ENCODE data around the gene KAT6B. TPM values are rescaled to one million over a fixed set of nuclear protein-coding genes. Genes with fewer than 3 reads are reported as not detected.
"Not testable (repeated sequence)": the region's sequence is repeated elsewhere in the genome, so short reads cannot be mapped to it uniquely, and the experiment has no call there.

The KAT6B gene
- total RNA-seq, 1 experiment from 2014 or later, result 14.9 TPM

GRCh38 chr10:75049316-75050148, 223.1 kb downstream of the KAT6B start:
- Mint-ChIP-seq H3K4me1 (ENCODE audit: low read depth, unreplicated experiment) (no peaks in the 10 kb centered on the region), H3K36me3 (ENCODE audit: insufficient read depth, unreplicated experiment) (no peaks in the 10 kb centered on the region), H3K27me3 (ENCODE audit: insufficient read depth, unreplicated experiment) (no peaks in the 10 kb centered on the region), H3K9me3 (ENCODE audit: unreplicated experiment) (no peaks in the 10 kb centered on the region), H3K4me3 (ENCODE audit: unreplicated experiment) (no peak overlapping the region), H3K27ac (ENCODE audit: unreplicated experiment) (no peak overlapping the region)
- no peaks in the 10 kb centered on the region for H3K27me3 ChIP-seq (replicated peaks; ENCODE audit: control insufficient read depth, insufficient read depth, low read length)
- DNase-seq, result no peak
- POLR2A ChIA-PET, result no interaction called here
- H3K36me3 ChIP-seq (ENCODE audit: control insufficient read depth, insufficient read depth, low read length), result no peaks in the 10 kb centered on the region
- H3K4me3 ChIP-seq (ENCODE audit: low read depth, low read length), result no peak overlapping the region
- BruUV-seq (replicated peaks), result no TSS peak
- TF ChIP-seq CTCF (IDR thresholded peaks at IDR 0.05; ENCODE audit: insufficient read depth in 1 of 2, low read depth in 1 of 2, low read length in 1 of 2, severe bottlenecking in 1 of 2, unreplicated experiment in 1 of 2), result no peak
- intact Hi-C loops (cut with micrococcal nuclease; ENCODE audit: unreplicated experiment), result no loop called here
- 0 out of 2 replicates have a peak, but pooled peaks cover 3% of the 10 kb centered on the region for H3K4me1 ChIP-seq
- H3K9me3 ChIP-seq, result no peaks in the 10 kb centered on the region
- CTCF ChIA-PET, result no interaction called here

- Mint-ChIP-seq H3K4me1 (ENCODE audit: low read depth, unreplicated experiment) (no peaks in the 10 kb centered on the region), H3K9me3 (ENCODE audit: unreplicated experiment) (no peaks in the 10 kb centered on the region), H3K36me3 (ENCODE audit: insufficient read depth, unreplicated experiment) (no peaks in the 10 kb centered on the region), H3K27ac (ENCODE audit: unreplicated experiment) (no peak overlapping the region), H3K27me3 (ENCODE audit: insufficient read depth, unreplicated experiment) (no peaks in the 10 kb centered on the region), H3K4me3 (ENCODE audit: unreplicated experiment) (no peak overlapping the region)
- no peaks in the 10 kb centered on the region for H3K9me3 ChIP-seq
- H3K36me3 ChIP-seq (ENCODE audit: control insufficient read depth, insufficient read depth, low read length), result no peaks in the 10 kb centered on the region
- no peak for TF ChIP-seq CTCF (IDR thresholded peaks at IDR 0.05; ENCODE audit: insufficient read depth in 1 of 2, low read depth in 1 of 2, low read length in 1 of 2, severe bottlenecking in 1 of 2, unreplicated experiment in 1 of 2)
- no peaks in the 10 kb centered on the region for H3K27me3 ChIP-seq (replicated peaks; ENCODE audit: control insufficient read depth, insufficient read depth, low read length)
- DNase-seq, result no peak
- BruUV-seq (replicated peaks), result no TSS peak
- ChIA-PET POLR2A (no interaction called here), CTCF (no interaction called here)
- H3K4me3 ChIP-seq (ENCODE audit: low read depth, low read length), result no peak overlapping the region
- 0 out of 2 replicates have a peak, but pooled peaks cover 3% of the 10 kb centered on the region for H3K4me1 ChIP-seq
- intact Hi-C loops (cut with micrococcal nuclease; ENCODE audit: unreplicated experiment), result no loop called here
Observed at GRCh38 chr10:75050149-75050919, 223.9 kb downstream of the KAT6B start.

GRCh38 chr10:75051308-75051707, 224.9 kb downstream of the KAT6B start:
- intact Hi-C loops (cut with micrococcal nuclease; ENCODE audit: unreplicated experiment), result no loop called here
- no peaks in the 10 kb centered on the region for H3K4me1 Mint-ChIP-seq (ENCODE audit: low read depth, unreplicated experiment)
- TF ChIP-seq CTCF (IDR thresholded peaks at IDR 0.05; ENCODE audit: insufficient read depth in 1 of 2, low read depth in 1 of 2, low read length in 1 of 2, severe bottlenecking in 1 of 2, unreplicated experiment in 1 of 2), result no peak
- ChIA-PET CTCF (no interaction called here), POLR2A (no interaction called here)
- H3K36me3 ChIP-seq (ENCODE audit: control insufficient read depth, insufficient read depth, low read length), result no peaks in the 10 kb centered on the region
- 0 out of 2 replicates have a peak, but pooled peaks cover 3% of the 10 kb centered on the region for H3K4me1 ChIP-seq
- no TSS peak for BruUV-seq (replicated peaks)
- H3K4me3 Mint-ChIP-seq (ENCODE audit: unreplicated experiment), result no peak overlapping the region
- no peak overlapping the region for H3K27ac Mint-ChIP-seq (ENCODE audit: unreplicated experiment)
- no peaks in the 10 kb centered on the region for H3K9me3 ChIP-seq
- H3K27me3 ChIP-seq (replicated peaks; ENCODE audit: control insufficient read depth, insufficient read depth, low read length), result no peaks in the 10 kb centered on the region
- no peak overlapping the region for H3K4me3 ChIP-seq (ENCODE audit: low read depth, low read length)
- no peaks in the 10 kb centered on the region for H3K36me3 Mint-ChIP-seq (ENCODE audit: insufficient read depth, unreplicated experiment)
- no peak for DNase-seq
- no peaks in the 10 kb centered on the region for H3K9me3 Mint-ChIP-seq (ENCODE audit: unreplicated experiment)
- H3K27me3 Mint-ChIP-seq (ENCODE audit: insufficient read depth, unreplicated experiment), result no peaks in the 10 kb centered on the region

- H3K4me3 ChIP-seq (ENCODE audit: low read depth, low read length); H3K27me3 ChIP-seq (replicated peaks; ENCODE audit: control insufficient read depth, insufficient read depth, low read length); POLR2A ChIA-PET; H3K9me3 ChIP-seq; BruUV-seq (replicated peaks); H3K36me3 ChIP-seq (ENCODE audit: control insufficient read depth, insufficient read depth, low read length); intact Hi-C loops (cut with micrococcal nuclease; ENCODE audit: unreplicated experiment); DNase-seq; H3K27ac Mint-ChIP-seq (ENCODE audit: unreplicated experiment); CTCF ChIA-PET; H3K4me1 Mint-ChIP-seq (ENCODE audit: low read depth, unreplicated experiment); H3K36me3 Mint-ChIP-seq (ENCODE audit: insufficient read depth, unreplicated experiment); H3K4me1 ChIP-seq; H3K9me3 Mint-ChIP-seq (ENCODE audit: unreplicated experiment); H3K27me3 Mint-ChIP-seq (ENCODE audit: insufficient read depth, unreplicated experiment); H3K4me3 Mint-ChIP-seq (ENCODE audit: unreplicated experiment): not testable (repeated sequence)
Observed at GRCh38 chr10:75055896-75056406, 229.6 kb downstream of the KAT6B start.
